GM19328 (cell line): ENCODE results near the gene SLC47A1.
"Not testable (repeated sequence)": the region's sequence is repeated elsewhere in the genome, so short reads cannot be mapped to it uniquely, and the experiment has no call there.

Source experiments
- ATAC-seq: cut with Tn5 transposase; IDR thresholded peaks from one replicate; pipeline ENCODE4 v1.9.1; 2021; ENCODE audit warnings: mild to moderate bottlenecking, moderate library complexity; ENCODE audit not compliant: unreplicated experiment

The SLC47A1 gene, protein sequence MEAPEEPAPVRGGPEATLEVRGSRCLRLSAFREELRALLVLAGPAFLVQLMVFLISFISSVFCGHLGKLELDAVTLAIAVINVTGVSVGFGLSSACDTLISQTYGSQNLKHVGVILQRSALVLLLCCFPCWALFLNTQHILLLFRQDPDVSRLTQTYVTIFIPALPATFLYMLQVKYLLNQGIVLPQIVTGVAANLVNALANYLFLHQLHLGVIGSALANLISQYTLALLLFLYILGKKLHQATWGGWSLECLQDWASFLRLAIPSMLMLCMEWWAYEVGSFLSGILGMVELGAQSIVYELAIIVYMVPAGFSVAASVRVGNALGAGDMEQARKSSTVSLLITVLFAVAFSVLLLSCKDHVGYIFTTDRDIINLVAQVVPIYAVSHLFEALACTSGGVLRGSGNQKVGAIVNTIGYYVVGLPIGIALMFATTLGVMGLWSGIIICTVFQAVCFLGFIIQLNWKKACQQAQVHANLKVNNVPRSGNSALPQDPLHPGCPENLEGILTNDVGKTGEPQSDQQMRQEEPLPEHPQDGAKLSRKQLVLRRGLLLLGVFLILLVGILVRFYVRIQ

DNA sequence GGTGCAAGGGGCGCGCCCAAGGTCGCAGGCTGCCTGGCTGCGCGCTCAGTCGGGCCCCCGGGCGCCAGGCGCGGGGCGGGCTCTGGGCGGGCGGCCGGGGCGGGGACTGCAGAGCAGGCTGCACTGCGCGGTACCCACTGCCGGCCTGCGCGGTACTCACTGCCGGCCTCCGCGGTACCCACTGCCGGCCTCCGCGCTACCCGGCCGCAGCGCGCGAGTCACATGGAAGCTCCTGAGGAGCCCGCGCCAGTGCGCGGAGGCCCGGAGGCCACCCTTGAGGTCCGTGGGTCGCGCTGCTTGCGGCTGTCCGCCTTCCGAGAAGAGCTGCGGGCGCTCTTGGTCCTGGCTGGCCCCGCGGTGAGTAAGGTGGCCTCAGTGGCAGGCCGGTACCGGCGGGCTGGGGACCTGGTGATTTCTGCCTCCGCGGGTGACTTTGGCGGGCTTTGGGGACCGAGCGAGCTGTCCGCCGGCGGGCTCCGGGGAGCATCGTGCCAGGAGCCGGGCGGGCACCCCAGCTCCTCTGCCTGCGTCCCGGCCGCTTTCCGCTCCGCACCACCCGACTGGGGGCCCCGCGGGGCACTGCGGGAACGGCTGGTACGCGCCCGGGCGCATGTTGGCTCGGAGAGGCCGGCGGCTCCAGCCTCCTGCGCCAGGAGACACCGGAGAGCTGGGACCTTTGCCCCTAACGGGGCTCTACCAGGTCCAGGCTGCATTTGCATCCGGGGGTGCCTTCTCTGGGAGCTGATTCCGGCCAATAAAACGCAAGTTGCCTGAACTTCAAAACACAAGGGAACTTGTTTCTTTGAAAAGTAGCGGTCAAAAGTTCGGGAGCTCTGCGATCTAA, at the start of gene SLC47A1:
Gene SLC47A1 (plus strand): TSS at position 137 of the 844 bp plus-strand sequence. CDS start 86 bp downstream, at position 223.
- no peak for ATAC-seq

DNA sequence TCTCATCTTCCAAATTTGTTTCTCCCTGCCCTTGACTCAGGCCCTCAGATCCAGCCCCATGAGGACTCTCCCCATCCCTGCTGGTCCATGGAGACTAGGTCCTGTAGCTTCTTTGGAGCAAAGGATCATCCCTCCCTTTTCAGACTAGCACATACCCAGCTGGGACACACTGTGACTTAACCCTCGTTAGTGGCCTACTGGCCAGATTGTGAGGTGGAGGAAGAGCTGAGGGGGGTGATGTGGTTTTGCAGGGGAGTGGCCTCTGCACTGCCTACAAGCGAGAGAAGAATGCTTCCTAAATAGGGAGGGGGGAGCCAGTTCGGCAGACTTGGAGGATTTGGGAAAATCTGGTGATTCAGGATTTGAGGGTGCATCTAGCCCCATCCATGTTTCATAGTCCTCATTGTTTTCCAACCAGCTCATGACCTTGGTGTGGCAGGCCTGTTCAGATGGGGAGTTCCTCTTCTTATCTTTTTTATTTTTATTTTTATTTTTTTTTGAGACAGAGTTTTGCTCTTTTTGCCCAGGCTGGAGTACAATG, 47.8 kb upstream of the SLC47A1 start:
- ATAC-seq = no peak

- no peak for ATAC-seq
Observed at GRCh38 chr17:19486351-19487023, 47.2 kb upstream of the SLC47A1 start.

DNA sequence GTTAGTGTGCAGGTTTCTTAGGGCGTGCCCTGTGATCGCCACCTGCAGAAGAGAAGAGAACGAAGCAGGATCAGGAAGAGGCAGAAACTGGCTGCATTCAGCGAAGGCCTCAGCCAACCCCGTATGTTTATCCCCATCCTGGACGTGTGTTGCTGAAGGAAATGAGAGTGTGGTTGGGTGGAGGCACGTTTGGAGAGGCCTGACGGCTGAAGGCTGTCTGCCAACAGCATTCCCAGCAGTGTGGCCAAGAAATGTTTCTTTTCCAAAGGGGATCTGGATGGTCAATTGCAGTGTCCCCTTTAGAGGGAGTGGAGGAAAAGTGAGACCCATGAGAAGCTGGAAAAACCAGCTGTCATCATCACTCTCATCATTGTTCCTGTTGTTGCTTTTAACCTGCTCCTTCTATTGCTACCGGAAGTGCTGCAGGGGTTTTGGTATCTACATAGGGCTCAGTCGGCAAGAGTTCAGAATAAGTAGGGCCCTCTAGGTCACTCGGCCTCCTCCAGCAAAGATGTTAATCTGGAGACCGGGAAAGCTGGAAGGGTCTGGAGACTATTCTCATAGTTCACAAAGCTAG, 46.5 kb upstream of the SLC47A1 start:
- no peak for ATAC-seq

GRCh38 chr17:19492141-19492540, 41.5 kb upstream of the SLC47A1 start:
- no peak for ATAC-seq

DNA sequence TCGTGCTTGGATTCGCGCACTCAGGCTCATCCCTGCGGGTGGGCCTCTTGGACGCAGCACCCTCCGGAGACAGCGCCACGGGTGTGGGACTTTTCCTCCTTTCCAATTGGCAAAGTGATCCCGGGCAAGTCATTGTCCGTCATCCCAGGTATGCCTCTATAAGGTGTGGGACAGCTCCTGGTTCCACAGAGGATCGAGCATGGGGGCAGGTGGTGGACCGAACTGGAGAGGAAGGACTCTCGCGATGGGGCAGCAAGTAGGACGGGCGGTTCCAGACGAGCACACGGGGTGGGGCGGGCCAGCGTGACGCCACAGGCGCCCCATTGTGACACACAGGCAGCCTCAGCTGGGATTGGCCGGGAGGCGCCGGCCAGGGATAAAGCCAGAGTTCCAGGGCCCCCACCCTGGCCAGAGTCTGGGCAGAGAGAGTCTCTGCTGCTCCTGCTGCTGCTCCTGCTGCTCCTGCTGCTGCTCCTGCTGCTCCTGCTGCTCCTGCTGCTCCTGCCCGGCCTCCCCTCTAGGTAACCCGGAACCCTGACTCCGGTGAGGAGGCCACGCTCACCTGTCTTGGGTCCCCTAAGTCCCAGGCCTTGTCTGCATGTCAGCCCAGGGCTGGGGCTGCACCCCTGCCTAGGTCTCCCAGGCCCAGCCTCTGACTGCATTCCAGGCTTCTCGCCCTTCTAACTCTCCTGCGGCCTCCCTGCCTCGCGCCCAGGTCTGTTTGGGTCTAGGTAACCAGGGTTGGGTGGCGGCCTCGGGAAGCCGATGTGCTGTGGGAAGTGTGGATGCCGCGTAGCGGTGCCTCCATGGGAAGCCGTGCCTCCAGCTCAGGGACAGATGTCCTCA, 38.5 kb upstream of the SLC47A1 start:
- ATAC-seq = no peak

- ATAC-seq = no peak
Observed at GRCh38 chr17:19495828-19496528, 37.7 kb upstream of the SLC47A1 start.

DNA sequence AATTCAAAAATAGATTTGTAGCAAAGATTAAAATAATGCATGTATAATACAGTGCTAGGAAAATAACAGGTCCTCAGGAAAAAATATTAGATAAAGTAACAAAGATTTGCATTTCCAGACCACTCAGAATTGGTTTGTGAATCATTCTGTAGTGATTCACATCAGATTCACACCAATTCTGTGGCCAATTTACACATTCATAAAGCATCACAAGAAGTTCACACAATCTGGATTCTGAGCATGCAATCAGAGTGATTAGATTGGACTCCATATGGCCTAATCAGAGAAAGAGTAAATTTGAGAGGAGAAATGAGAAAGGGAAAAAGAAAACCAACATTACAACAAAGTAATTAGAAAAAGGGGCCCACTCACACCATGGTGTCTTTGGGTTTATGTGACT, 36.0 kb upstream of the SLC47A1 start:
- no peak for ATAC-seq

GRCh38 chr17:19501219-19501618, 32.4 kb upstream of the SLC47A1 start:
- no peak for ATAC-seq

GRCh38 chr17:19502517-19502916, 31.1 kb upstream of the SLC47A1 start:
- no peak for ATAC-seq

DNA sequence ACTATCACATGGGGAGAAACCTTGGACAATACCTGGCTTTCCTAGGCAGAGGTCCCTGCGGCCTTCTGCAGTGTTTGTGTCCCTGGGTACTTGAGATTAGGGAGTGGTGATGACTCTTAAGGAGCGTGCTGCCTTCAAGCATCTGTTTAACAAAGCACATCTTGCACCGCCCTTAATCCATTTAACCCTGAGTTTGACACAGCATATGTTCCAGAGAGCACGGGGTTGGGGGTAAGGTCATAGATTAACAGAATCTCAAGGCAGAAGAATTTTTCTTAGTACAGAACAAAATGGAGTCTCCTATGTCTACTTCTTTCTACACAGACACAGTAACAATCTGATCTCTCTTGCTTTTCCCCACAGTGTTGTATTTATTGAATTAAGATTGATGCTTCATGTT, 28.1 kb upstream of the SLC47A1 start:
- ATAC-seq = not testable (repeated sequence)

DNA sequence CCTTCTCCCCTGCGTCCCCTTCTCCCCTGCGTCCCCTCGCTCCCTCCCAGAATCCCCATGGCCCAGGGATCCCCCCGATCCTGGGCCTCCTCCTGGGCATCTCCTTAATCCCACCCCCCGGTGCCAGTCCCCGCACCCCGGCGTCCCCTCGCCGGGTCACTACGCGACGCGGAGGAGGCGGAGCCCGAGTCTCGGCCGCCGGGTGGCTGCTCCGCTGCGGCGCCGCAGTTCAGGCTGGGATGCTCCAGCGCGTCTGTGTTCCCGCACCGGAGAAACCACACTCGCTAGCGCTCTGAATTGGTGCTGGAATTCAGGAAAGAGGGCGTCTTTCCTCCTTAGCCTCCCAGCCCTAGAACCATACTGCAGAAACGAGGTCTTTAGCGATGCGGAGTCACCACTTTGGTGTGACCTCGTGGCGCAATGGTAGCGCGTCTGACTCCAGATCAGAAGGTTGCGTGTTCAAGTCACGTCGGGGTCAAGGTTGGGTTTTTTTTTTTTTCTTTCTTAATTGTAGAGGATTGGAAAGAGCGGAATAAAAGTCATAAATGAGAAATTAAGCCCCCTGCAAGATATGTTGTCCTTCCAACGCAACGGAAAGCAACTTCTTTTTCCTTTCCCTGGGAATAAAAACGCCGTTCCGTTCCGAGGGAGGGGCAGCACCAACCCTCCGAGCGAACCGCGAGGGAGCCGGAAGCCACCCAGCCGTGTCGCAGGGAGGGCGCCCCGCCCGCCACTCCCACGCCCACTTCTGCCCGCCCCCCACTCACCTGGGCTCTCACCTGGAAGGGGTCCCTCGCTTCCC, 25.7 kb upstream of the SLC47A1 start:
- no peak for ATAC-seq

DNA sequence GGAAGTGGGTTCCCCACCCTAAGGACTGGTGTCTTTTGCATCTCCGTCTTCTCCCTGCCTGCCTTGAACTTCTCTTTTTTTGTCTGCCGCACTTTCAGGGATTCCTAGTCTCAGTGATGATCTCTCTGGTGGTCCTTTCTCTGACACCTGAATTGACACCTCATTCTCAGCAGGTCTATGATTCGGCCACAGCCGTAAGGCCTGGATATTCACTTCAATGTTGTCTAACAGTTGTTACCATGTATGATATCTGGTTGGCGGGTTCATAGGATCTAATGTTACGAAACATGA, 25.1 kb upstream of the SLC47A1 start:
- no peak for ATAC-seq

- not testable (repeated sequence) for ATAC-seq
Observed at GRCh38 chr17:19509281-19509852, 24.3 kb upstream of the SLC47A1 start.

GRCh38 chr17:19510903-19511302, 22.8 kb upstream of the SLC47A1 start:
- no peak for ATAC-seq

DNA sequence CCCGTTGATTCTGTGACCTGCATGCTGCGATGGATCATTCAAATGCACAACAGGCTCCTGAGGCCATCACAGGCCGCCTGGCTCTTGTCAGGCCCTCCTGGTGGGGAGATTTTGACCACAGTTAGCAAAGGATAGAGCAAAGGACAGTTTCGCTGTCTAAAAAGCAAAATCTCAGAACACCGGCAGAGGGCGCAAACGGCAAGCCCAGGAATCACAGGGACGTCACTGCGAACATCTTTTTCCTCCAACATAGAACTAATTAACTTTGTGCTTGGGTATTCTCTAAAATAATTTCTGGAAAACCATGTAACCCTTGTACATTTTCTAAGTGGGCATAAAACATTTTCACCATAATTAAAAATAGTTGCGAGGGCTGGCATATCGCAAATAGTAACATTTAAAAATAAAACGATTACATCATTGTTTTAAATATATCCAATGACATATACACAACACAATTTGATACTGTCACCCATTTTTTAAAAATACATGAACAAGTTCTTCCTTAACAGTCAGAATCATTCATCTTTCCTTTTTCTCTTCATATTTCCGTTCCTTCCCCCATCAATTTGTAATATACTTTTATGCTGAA, 19.7 kb upstream of the SLC47A1 start:
- ATAC-seq = no peak

DNA sequence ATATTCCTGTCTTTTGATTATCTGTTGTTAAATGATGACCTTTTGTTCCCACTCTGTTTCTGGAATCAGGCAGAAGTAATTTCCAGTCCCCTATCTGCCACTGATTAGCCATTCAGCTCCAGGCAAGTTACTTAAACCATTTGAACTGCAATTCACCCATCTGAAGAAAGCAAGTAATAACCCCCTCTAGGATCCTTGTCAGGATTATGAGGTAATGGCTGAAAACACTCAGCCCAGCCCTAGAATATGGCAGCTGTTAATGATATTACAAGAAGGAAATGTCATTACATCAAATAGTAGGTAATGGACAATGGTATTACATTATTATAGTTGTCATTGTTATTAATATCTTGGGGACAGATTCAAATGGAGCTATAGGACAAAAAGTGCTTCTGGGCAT, 16.0 kb upstream of the SLC47A1 start:
- ATAC-seq = no peak
